Caco-2 (cell line): ENCODE measurements around the gene PPARD. TPM values are rescaled to one million over a fixed set of nuclear protein-coding genes. Genes with fewer than 3 reads are reported as not detected.

Experiments used
- BruUV-seq: library from RNA; stranded (reverse); fragments of 400-500 nt; replicated peaks from 2 replicates; lab custom pipeline; 2021; lab: Mats Ljungman, UMichigan
- CTCF ChIA-PET: fragments of 300-600 bp; sonication (Branson Sonifier 250); formaldehyde crosslinking; loops from one replicate; lab custom pipeline; 2022; ENCODE audit warnings: antibody characterized with exemption; lab: Charles Lee
- POLR2A ChIA-PET: fragments of 300-600 bp; sonication (Branson Sonifier 250); formaldehyde crosslinking; loops from one replicate; lab custom pipeline; 2022; ENCODE audit warnings: antibody characterized with exemption; lab: Charles Lee
- DNase-seq, 2 experiments: peaks; one replicate each; pipeline versions ENCODE4 v3.0.0 to v3.0.0-alpha.2; 2020 to 2022
- H3K27me3 ChIP-seq: replicated peaks from 2 replicates; pipeline ENCODE4 v1.6.0; 2011; ENCODE audit warnings: low read length; ENCODE audit not compliant: control insufficient read depth, insufficient read depth
- H3K36me3 ChIP-seq: 2 replicates; pipeline ENCODE4 v1.5.1; 2011; ENCODE audit warnings: low read length; ENCODE audit not compliant: control insufficient read depth, insufficient read depth
- H3K4me1 ChIP-seq: fragments of 250-450 bp; sonication (Bioruptor Pico); 2 replicates; pipeline ENCODE4 v1.5.1; 2020; ENCODE audit warnings: mild to moderate bottlenecking
- H3K4me3 ChIP-seq: 2 replicates; pipeline ENCODE4 v1.5.1; 2011; ENCODE audit warnings: low read depth, mild to moderate bottlenecking, control low read depth, low read length
- H3K9me3 ChIP-seq: fragments of 250-450 bp; sonication (Bioruptor Pico); 2 replicates; pipeline ENCODE4 v1.5.1; 2020; ENCODE audit warnings: mild to moderate bottlenecking, moderate library complexity
- H3K27ac Mint-ChIP-seq: one replicate; pipeline ENCODE4 v1.8.0; 2022; ENCODE audit warnings: mixed read lengths; ENCODE audit not compliant: unreplicated experiment
- H3K27me3 Mint-ChIP-seq: one replicate; pipeline ENCODE4 v1.8.0; 2022; ENCODE audit warnings: mixed read lengths; ENCODE audit not compliant: insufficient read depth, unreplicated experiment
- H3K36me3 Mint-ChIP-seq: one replicate; pipeline ENCODE4 v1.8.0; 2022; ENCODE audit warnings: mild to moderate bottlenecking, mixed read lengths; ENCODE audit not compliant: insufficient read depth, unreplicated experiment
- H3K4me1 Mint-ChIP-seq: one replicate; pipeline ENCODE4 v1.8.0; 2022; ENCODE audit warnings: low read depth, mixed read lengths; ENCODE audit not compliant: unreplicated experiment
- H3K4me3 Mint-ChIP-seq: one replicate; pipeline ENCODE4 v1.8.0; 2022; ENCODE audit warnings: mild to moderate bottlenecking, moderate library complexity, mixed read lengths; ENCODE audit not compliant: unreplicated experiment
- H3K9me3 Mint-ChIP-seq: one replicate; pipeline ENCODE4 v1.8.0; 2022; ENCODE audit warnings: mixed read lengths; ENCODE audit not compliant: unreplicated experiment
- CTCF ChIP-seq, 2 experiments: fragments of 200-600 bp in 1 of 2; IDR thresholded peaks; 1 replicate in 1 of 2; 2 replicates in 1 of 2; pipeline versions ENCODE4 v1.5.1 to v1.8.0; 2011 to 2022; ENCODE audit warnings: antibody characterized with exemption in 1 of 2, control low read depth in 1 of 2, inconsistent platforms in 1 of 2, low read depth in 1 of 2, low read length in 1 of 2, mild to moderate bottlenecking in 1 of 2, moderate library complexity in 1 of 2; ENCODE audit not compliant: insufficient read depth in 1 of 2, severe bottlenecking in 1 of 2, unreplicated experiment in 1 of 2
- intact Hi-C: fragments of 100-400 bp; cut with micrococcal nuclease; formaldehyde crosslinking; loops from one replicate; pipeline ENCODE4 v1.10.0; 2022; ENCODE audit not compliant: unreplicated experiment
- total RNA-seq: library from RNA; stranded (reverse); gene quantifications from 2 replicates; pipeline ENCODE4 v1.2.3, GENCODE V29; 2022

PPARD gene
- total RNA-seq, 1 experiment from 2014 or later = 11.3 TPM

- no peak overlapping the region for H3K4me3 ChIP-seq
- H3K36me3 ChIP-seq = peaks cover 8% of the 10 kb centered on the region
- peaks cover 90% of the 10 kb centered on the region for H3K36me3 Mint-ChIP-seq
- peak overlapping the region; percentile 88 for H3K27ac Mint-ChIP-seq
- ChIA-PET POLR2A (interaction anchor here (0.7 to 1.7 kb wide), 4 partner anchors 11 to 677 kb away, joined by 3 to 5 read pairs (median 4); no protein-coding TSS in a partner anchor), CTCF (interaction anchor here (0.6 kb wide), 1 partner anchor 264 kb away, joined by 4 read pairs; no protein-coding TSS in a partner anchor)
- DNase-seq = no peak
- no TSS peak for BruUV-seq
- TF ChIP-seq CTCF (IDR thresholded peaks at IDR 0.05; ENCODE audit: insufficient read depth in 1 of 2, low read depth in 1 of 2, low read length in 1 of 2, severe bottlenecking in 1 of 2, unreplicated experiment in 1 of 2) = no peak
- H3K27me3 ChIP-seq = no peaks in the 10 kb centered on the region
- peak overlapping the region; percentile 86 for H3K4me3 Mint-ChIP-seq
- H3K9me3 Mint-ChIP-seq = no peaks in the 10 kb centered on the region
- H3K4me1 Mint-ChIP-seq = peaks cover 26% of the 10 kb centered on the region
- H3K4me1 ChIP-seq = peaks cover 30% of the 10 kb centered on the region
- intact Hi-C loops = no loop called here
- no peaks in the 10 kb centered on the region for H3K9me3 ChIP-seq
- no peaks in the 10 kb centered on the region for H3K27me3 Mint-ChIP-seq
Measured at GRCh38 chr6:35470663-35471120, 128.3 kb downstream of the PPARD start.

- Mint-ChIP-seq H3K27ac (peak overlapping the region; percentile 35), H3K36me3 (peaks cover 100% of the 10 kb centered on the region), H3K9me3 (no peaks in the 10 kb centered on the region), H3K4me1 (peaks cover 26% of the 10 kb centered on the region), H3K27me3 (no peaks in the 10 kb centered on the region), H3K4me3 (peak overlapping the region; percentile 86)
- peaks cover 8% of the 10 kb centered on the region for H3K36me3 ChIP-seq
- intact Hi-C loops = no loop called here
- CTCF ChIA-PET = no interaction called here
- no peak for TF ChIP-seq CTCF (IDR thresholded peaks at IDR 0.05; ENCODE audit: insufficient read depth in 1 of 2, low read depth in 1 of 2, low read length in 1 of 2, severe bottlenecking in 1 of 2, unreplicated experiment in 1 of 2)
- BruUV-seq = no TSS peak
- no peaks in the 10 kb centered on the region for H3K27me3 ChIP-seq
- H3K4me1 ChIP-seq = peaks cover 30% of the 10 kb centered on the region
- no peaks in the 10 kb centered on the region for H3K9me3 ChIP-seq
- H3K4me3 ChIP-seq = no peak overlapping the region
- POLR2A ChIA-PET = interaction anchor here (1.0 to 3.4 kb wide), 4 partner anchors 10 to 117 kb away, joined by 3 to 18 read pairs (median 5); partner anchors contain the start of gene TEAD3
- no peak for DNase-seq
Measured at GRCh38 chr6:35471836-35472345, 129.5 kb downstream of the PPARD start.

- peaks cover 19% of the 10 kb centered on the region for H3K4me1 Mint-ChIP-seq
- H3K27me3 ChIP-seq = no peaks in the 10 kb centered on the region
- no peaks in the 10 kb centered on the region for H3K9me3 Mint-ChIP-seq
- BruUV-seq = no TSS peak
- H3K4me1 ChIP-seq = peaks cover 28% of the 10 kb centered on the region
- no peak overlapping the region for H3K27ac Mint-ChIP-seq
- ChIA-PET CTCF (no interaction called here), POLR2A (interaction anchor here (0.6 to 3.4 kb wide), 5 partner anchors 14 to 801 kb away, joined by 3 to 18 read pairs (median 5); partner anchors contain the start of gene TEAD3)
- no peak overlapping the region for H3K4me3 Mint-ChIP-seq
- no peak for DNase-seq
- H3K27me3 Mint-ChIP-seq = no peaks in the 10 kb centered on the region
- peaks cover 100% of the 10 kb centered on the region for H3K36me3 Mint-ChIP-seq
- intact Hi-C loops = no loop called here
- no peaks in the 10 kb centered on the region for H3K9me3 ChIP-seq
- H3K4me3 ChIP-seq = no peak overlapping the region
- peaks cover 8% of the 10 kb centered on the region for H3K36me3 ChIP-seq
- no peak for TF ChIP-seq CTCF (IDR thresholded peaks at IDR 0.05; ENCODE audit: insufficient read depth in 1 of 2, low read depth in 1 of 2, low read length in 1 of 2, severe bottlenecking in 1 of 2, unreplicated experiment in 1 of 2)
Measured at GRCh38 chr6:35473075-35473849, 130.9 kb downstream of the PPARD start.
